ENCODE data around the gene IRS1.

IRS1 gene

DNA sequence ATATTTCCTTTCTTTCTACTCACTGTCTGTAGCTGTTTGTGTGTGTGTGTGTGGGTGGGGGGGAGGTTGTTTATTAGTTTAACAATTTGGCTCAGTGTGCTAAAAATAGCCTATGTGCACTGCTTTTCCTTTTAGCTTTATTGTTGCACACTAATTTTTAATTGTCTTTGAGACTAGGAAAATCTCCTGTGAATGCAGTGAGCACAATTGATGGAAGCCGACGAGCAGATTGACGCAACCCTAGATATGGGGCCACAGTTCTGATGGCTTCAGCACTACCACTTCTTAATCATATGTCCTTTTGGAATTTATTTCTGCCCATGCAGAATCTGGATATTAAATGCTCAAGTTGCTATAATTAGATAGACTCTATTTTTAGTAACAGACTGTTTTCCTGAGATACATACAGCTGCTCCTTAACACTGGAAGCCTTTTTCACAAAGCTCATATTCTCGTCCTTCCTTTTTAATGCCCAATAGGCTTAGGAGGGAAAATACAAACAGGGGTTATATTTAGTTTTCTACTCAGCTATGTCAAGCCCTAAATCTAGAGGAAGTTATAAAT is 109.1 kb downstream of the IRS1 start:
- no peak for DNase-seq (ENCODE audit: low read depth in 3 of 3)

DNA sequence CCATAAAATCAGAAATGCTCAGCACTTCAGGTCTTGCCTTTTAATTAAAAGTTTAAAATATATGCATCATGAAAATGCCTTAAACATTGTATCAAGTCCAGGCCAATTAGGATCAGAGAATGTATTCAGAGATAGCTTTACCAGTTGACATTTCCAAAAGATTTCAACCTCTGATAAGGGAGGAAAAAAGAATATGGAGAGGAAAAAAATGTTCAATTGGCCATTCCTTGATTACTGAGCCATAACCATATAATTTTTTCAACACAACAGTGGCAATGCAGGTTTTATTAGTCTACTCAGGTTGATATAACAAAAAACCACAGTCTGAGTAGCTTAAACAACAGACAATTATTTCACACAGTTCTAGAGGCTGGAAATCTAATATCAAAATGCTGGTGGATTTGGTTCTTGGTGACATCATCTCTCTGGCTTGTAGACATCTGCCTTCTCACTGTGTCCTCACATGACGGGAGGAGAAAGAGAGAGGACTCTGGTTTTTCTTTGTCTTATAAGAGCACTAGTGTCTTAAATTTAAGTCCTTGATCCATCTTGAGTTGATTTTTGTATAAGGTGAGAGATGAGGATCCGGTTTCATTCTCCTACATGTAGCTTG is 111.9 kb downstream of the IRS1 start:
- DNase-seq (ENCODE audit: low read depth in 3 of 3) = no peak

DNA sequence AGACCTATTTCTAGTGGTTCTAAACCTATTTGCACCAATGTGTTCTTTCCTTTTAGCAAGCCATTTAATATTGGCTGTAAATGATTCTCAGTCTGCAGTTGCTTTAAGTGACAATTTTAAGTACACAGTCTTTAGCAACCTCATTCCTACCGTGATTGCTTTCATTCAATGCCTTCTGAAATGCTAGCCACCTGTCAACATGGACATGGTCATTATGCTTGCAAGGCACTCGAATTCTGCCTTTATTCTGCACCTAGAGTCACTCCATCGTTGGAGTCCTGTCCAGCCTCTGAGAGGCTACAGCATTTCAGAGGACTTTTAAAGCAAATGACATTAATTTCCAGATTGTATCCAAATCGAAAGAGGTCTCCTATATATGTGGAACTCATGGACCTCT is 115.1 kb downstream of the IRS1 start:
- no peak for DNase-seq (ENCODE audit: low read depth in 3 of 3)

DNA sequence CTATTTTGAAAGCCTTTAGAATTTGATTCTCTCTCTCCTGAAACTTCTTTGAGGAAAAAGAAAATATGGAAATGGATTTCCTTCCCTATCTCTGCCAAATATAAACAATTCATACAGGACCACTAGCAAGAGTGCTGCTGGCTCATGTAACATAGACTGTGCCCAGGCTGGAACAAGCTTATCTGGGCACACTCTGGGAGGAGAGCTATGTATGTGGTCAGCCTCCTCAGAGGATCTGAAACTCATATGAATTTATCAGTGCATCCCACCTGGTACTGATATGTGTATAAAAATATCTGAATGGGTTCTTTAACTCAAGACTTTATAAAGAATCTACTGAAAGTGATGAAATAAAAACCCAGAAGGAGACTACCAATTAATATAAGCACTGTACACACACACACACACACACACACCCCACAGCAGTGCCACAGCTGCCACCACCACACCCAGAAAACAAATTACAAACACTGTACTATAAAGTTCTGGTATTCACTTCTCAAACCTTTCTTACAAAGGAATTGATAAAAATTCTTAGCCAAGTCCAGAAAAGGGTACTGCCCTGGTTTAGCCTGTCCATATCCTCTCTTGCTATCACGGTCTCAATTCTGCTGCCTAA is 115.6 kb downstream of the IRS1 start:
- no peak for DNase-seq (ENCODE audit: low read depth in 3 of 3)

DNA sequence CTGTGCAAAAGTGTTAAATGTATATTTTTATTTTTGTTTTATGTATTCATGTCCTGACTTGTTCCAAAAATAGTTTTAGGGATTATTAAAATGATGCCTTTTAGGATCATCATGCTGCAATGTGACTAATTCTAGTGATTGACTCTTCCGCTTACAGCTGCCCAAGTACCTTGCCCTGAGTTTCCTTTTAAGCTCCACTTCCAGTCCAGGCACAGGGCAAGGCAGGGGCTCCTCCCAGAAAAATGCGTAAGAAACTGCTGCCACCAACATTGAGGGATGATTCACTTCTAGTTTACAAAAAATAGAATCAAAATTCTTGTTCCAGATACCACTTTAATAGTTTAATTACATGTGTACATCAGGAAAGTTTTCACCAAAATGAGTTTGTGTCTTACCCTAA is 116.4 kb downstream of the IRS1 start:
- DNase-seq (ENCODE audit: low read depth in 3 of 3) = no peak
